Myocyte (in vitro differentiated cells): ENCODE measurements around the gene SEMA5B. TPM values are rescaled to one million over a fixed set of nuclear protein-coding genes. Genes with fewer than 3 reads are reported as not detected.

ENCODE experiments used
- DNase-seq: peaks from one replicate; pipeline ENCODE4 v3.0.0-alpha.2; 2012; ENCODE audit warnings: low read depth
- total RNA-seq: library from RNA; depleted of rRNA; stranded (reverse); fragments of >200 nt; gene quantifications from 2 replicates; pipeline ENCODE4 v1.2.3, GENCODE V29; 2014

SEMA5B gene
- total RNA-seq, 1 donor from 2014 or later: 0.08 TPM

GRCh38 chr3:123055352-123055751 lies 27.8 kb upstream of the SEMA5B start:
- no peak for DNase-seq

- DNase-seq: no peak
Observed at GRCh38 chr3:123054931-123055330, 27.4 kb upstream of the SEMA5B start.

GRCh38 chr3:123054109-123054778 lies 26.7 kb upstream of the SEMA5B start:
- no peak for DNase-seq

DNA sequence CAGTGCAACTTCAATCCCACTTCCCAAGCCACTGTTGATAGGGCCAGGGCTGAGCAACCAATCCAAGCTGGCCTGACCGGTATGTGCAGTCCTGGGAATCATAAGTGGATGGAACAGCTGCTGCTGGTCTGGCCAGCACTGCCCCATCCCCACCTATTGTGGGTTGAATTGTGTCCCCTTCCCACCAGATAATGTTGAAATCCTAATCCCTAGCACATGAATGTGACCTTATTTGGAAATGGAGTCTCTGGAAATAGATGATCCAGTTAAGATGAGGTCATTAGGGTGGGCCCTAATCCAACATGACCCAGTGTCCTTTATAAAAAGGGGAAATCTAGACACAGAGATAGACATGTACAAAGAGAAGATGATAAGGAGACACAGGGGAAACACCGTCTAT lies 25.5 kb upstream of the SEMA5B start:
- DNase-seq: peak; percentile 90

- no peak for DNase-seq
Observed at GRCh38 chr3:123050666-123051065, 23.1 kb upstream of the SEMA5B start.

GRCh38 chr3:123048480-123049237 lies 21.1 kb upstream of the SEMA5B start:
- no peak for DNase-seq

- no peak for DNase-seq
Observed at GRCh38 chr3:123047062-123047319, 19.4 kb upstream of the SEMA5B start.

- no peak for DNase-seq
Observed at GRCh38 chr3:123046262-123047061, 18.9 kb upstream of the SEMA5B start.

DNA sequence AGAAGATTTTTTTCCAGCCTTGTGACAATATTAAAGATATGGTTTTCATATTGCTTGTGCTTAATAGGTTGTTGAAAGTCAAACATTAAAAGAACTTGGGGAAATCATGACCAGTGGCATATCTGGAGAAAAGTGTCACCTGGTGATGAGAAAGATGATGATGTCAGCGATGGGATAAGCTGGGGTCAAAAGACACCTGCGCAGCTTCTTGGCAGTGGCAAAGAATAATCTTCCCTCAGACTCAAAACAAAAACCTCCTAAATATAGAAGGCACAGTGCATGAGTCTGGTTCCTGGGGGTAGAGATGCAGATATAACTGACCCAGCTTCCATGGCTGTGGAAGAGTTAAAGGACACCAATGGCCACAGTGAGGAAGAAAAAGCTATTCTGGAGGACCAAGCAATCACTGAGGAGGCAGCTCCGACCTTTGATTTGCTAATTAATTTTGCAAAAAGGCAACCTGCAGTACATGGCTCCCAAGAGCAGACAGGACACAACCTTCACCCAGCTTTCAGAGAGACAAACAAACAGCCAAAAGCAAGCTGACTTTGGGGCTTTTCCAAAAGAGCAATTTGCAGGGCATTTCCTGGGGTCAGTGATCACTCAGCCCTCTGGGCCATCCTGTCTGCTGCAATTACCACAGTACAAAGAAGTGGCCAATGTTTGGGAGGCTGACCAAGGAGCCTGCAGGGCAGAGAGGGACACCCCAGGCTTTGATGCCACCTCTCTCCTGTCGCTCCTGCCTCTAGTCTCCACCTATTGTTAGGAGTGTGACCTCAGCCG lies 17.6 kb upstream of the SEMA5B start:
- DNase-seq: no peak

- DNase-seq: peak; percentile 40
Observed at GRCh38 chr3:123042413-123042812, 14.8 kb upstream of the SEMA5B start.

DNA sequence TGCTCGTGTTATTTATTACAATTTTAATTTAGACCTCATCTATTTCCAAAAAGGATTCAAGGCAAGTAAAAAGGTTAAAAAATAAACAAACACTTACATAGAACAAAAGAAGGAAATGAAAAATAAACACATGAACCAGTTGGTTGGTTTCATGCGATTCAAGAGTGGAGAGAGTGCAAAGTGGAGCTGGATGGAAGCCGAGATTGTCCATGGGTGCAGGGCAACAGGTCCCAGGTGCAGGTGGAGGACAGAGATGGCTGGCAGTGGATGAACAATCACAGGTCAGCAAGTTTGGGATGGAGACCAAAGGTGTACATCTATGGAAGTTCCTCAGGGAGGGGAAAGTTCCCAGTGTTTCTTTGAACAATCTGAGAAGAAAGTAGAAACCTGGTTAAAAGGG lies 11.6 kb upstream of the SEMA5B start:
- no peak for DNase-seq

- DNase-seq: no peak
Observed at GRCh38 chr3:123038751-123039150, 11.2 kb upstream of the SEMA5B start.

GRCh38 chr3:123037015-123037375 lies 9.4 kb upstream of the SEMA5B start:
- no peak for DNase-seq

GRCh38 chr3:123036352-123037014 lies 8.9 kb upstream of the SEMA5B start:
- peak; percentile 45 for DNase-seq

GRCh38 chr3:123034996-123035395 lies 7.4 kb upstream of the SEMA5B start:
- DNase-seq: no peak

DNA sequence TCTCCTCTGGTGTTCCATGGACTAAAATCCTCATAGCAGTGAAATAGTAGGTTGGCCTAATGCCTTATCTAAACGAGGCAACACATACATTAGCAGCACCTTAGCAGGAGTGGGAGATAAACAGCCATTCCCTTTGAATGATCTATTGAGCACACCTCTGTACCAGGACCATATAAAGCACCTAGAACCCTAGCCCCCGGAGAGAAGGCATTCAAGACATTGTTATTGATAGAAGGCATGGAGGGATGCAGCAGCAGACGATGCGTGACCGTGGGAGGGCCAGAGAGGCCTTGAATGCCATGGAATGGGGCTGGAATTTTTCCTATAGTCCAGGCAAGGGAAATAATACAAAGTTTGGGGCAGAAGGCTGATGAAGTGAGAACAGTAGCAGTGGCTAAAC lies 6.6 kb upstream of the SEMA5B start:
- DNase-seq: no peak

DNA sequence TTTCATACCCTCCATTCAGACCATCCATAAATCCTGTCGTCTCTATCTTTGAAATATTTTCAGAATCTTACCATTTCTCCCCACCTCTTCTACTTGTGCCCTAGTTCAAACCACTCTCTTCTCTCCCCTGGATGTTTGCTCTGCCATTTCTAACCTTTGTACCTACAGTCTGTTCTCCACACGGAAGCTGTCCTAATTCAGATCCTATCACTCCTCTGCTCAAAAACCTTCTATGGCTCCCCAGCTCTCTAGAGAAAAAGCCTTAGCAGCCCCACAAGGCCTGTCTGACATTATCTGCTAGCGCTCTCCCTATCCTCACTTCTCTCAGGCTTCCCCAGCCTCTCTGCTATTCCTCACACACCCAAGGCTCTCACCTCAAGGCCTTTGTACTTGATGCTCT lies 4.5 kb upstream of the SEMA5B start:
- DNase-seq: no peak

- no peak for DNase-seq
Observed at GRCh38 chr3:123031051-123031450, 3.5 kb upstream of the SEMA5B start.

DNA sequence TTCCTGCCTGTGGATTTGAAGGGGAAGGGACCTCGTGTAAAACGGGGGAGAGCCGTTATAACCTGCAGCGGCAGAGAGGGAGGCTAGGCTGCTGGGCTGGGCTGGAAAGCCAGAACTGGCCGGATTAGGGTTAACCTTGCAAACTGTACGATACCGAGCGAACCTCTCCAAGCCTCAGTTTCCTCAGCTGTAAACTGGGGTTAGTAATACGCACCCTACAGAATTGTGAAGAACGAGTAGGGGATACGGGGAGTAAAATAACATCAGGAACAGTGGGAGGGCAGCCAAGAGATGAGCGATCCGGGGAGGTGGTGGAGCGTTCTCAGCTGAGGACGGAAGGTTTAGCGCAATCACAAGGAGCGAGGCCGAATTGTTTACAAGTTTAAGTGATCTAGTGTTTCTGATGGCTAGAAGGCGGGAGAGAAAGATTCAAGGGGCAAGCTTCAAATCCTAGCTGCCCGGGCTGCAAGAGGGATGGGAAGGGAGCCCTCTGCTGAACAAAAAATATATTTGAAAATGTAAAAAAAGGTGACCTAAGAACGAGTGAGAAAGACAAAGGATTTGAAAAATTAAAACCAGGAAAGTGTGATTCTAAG lies 768 bp upstream of the SEMA5B start:
- peak; percentile 70 for DNase-seq

- no peak for DNase-seq
Observed at GRCh38 chr3:123026565-123027291, 835 bp downstream of the SEMA5B start.
